ENCODE measurements around the gene TOLLIP.
"Not testable (repeated sequence)": the region's sequence is repeated elsewhere in the genome, so short reads cannot be mapped to it uniquely, and the experiment has no call there.

DNA sequence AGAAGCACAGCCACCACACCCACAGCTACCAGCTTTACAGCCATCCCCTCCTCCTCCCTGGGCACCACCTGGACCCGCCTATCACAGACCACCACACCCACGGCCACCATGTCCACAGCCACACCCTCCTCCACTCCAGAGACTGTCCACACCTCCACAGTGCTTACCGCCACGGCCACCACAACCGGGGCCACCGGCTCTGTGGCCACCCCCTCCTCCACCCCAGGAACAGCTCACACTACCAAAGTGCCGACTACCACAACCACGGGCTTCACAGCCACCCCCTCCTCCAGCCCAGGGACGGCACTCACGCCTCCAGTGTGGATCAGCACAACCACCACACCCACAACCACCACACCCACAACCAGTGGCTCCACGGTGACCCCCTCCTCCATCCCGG is 59.0 kb downstream of the TOLLIP start:
- TF ChIP-seq, protein P1, sequence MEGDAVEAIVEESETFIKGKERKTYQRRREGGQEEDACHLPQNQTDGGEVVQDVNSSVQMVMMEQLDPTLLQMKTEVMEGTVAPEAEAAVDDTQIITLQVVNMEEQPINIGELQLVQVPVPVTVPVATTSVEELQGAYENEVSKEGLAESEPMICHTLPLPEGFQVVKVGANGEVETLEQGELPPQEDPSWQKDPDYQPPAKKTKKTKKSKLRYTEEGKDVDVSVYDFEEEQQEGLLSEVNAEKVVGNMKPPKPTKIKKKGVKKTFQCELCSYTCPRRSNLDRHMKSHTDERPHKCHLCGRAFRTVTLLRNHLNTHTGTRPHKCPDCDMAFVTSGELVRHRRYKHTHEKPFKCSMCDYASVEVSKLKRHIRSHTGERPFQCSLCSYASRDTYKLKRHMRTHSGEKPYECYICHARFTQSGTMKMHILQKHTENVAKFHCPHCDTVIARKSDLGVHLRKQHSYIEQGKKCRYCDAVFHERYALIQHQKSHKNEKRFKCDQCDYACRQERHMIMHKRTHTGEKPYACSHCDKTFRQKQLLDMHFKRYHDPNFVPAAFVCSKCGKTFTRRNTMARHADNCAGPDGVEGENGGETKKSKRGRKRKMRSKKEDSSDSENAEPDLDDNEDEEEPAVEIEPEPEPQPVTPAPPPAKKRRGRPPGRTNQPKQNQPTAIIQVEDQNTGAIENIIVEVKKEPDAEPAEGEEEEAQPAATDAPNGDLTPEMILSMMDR (IDR thresholded peaks at IDR 0.05; ENCODE audit: insufficient read depth, low read length) = not testable (repeated sequence)
- not testable (repeated sequence) for TF ChIP-seq POLR2AphosphoS5 (IDR thresholded peaks at IDR 0.05; ENCODE audit: low read depth)
- TF ChIP-seq, protein P2, sequence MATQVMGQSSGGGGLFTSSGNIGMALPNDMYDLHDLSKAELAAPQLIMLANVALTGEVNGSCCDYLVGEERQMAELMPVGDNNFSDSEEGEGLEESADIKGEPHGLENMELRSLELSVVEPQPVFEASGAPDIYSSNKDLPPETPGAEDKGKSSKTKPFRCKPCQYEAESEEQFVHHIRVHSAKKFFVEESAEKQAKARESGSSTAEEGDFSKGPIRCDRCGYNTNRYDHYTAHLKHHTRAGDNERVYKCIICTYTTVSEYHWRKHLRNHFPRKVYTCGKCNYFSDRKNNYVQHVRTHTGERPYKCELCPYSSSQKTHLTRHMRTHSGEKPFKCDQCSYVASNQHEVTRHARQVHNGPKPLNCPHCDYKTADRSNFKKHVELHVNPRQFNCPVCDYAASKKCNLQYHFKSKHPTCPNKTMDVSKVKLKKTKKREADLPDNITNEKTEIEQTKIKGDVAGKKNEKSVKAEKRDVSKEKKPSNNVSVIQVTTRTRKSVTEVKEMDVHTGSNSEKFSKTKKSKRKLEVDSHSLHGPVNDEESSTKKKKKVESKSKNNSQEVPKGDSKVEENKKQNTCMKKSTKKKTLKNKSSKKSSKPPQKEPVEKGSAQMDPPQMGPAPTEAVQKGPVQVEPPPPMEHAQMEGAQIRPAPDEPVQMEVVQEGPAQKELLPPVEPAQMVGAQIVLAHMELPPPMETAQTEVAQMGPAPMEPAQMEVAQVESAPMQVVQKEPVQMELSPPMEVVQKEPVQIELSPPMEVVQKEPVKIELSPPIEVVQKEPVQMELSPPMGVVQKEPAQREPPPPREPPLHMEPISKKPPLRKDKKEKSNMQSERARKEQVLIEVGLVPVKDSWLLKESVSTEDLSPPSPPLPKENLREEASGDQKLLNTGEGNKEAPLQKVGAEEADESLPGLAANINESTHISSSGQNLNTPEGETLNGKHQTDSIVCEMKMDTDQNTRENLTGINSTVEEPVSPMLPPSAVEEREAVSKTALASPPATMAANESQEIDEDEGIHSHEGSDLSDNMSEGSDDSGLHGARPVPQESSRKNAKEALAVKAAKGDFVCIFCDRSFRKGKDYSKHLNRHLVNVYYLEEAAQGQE (IDR thresholded peaks at IDR 0.05; ENCODE audit: insufficient replicate concordance, low read depth) = not testable (repeated sequence)
